A549 (cell line): Measurements from ENCODE around the gene TTC7B. TPM values are rescaled to one million over a fixed set of nuclear protein-coding genes. Genes with fewer than 3 reads are reported as not detected.
A peak's percentile ranks its signal among the peaks of the same experiment; 100 is the strongest.

Experiments
- ATAC-seq, 2 experiments: fragments of 200-7000 bp in 1 of 2; fragments of >200 bp in 1 of 2; cut with Nextera tagmentation in 1 of 2; cut with Tn5 transposase in 1 of 2; 3 replicates each; pipeline versions ENCODE4 v1.8.0 to v1.9.1; 2018 to 2020; ENCODE audit warnings: mild to moderate bottlenecking in 1 of 2, moderate library complexity in 1 of 2
- CTCF ChIA-PET: fragments of 300-600 bp; sonication (Branson Sonifier 250); formaldehyde crosslinking; extraction: SDS; loops from one replicate; lab custom pipeline; 2021; ENCODE audit warnings: antibody characterized with exemption, inconsistent platforms; lab: Yijun Ruan, JAX
- POLR2A ChIA-PET: fragments of 350-600 bp; formaldehyde crosslinking; extraction: SDS; loops from one replicate; lab custom pipeline; 2021; ENCODE audit warnings: antibody characterized with exemption, inconsistent platforms; lab: Yijun Ruan, JAX
- DNase-seq, 2 experiments: peaks; one replicate each; pipeline versions ENCODE4 v3.0.0 to v3.0.0-alpha.2; 2011 to 2016; ENCODE audit warnings: low read depth in 1 of 2, low spot score in 1 of 2
- FAIRE-seq: peaks from 2 replicates; lab custom pipeline; 2011; peaks lifted over from hg19 to GRCh38; lab: Jason Lieb, UNC
- H3K27ac ChIP-seq, 2 experiments: fragments of >200 bp; sonication (Bioruptor Twin); formaldehyde crosslinking; 3 replicates each; pipeline ENCODE4 v1.5.1; 2016 to 2017
- H3K4me1 ChIP-seq: fragments of >200 bp; sonication (Bioruptor Twin); formaldehyde crosslinking; 3 replicates; pipeline ENCODE4 v1.6.1; 2016
- H3K4me2 ChIP-seq: fragments of >200 bp; sonication (Bioruptor Twin); formaldehyde crosslinking; 3 replicates; pipeline ENCODE4 v1.6.1; 2016
- H3K4me3 ChIP-seq: fragments of >200 bp; sonication (Bioruptor Twin); formaldehyde crosslinking; 3 replicates; pipeline ENCODE4 v1.5.1; 2016
- H3K9me3 ChIP-seq: fragments of >200 bp; sonication (Bioruptor Twin); formaldehyde crosslinking; 3 replicates; pipeline ENCODE4 v1.6.1; 2016
- E2F6 ChIP-seq: IDR thresholded peaks from 2 replicates; pipeline ENCODE4 v1.6.1; 2012; ENCODE audit warnings: low read depth, borderline replicate concordance
- HOXB13 ChIP-seq: fragments of 250-450 bp; sonication (Bioruptor Pico); IDR thresholded peaks from 2 replicates; pipeline ENCODE4 v1.5.0; 2020; ENCODE audit warnings: low read depth, mild to moderate bottlenecking, moderate library complexity
- JUN ChIP-seq, 2 experiments: fragments of >200 bp; sonication (Bioruptor Twin); formaldehyde crosslinking; IDR thresholded peaks; 2 replicates in 1 of 2; 3 replicates in 1 of 2; pipeline ENCODE4 v1.6.1; 2016 to 2017
- MAX ChIP-seq: IDR thresholded peaks from 2 replicates; pipeline ENCODE4 v1.6.1; 2012
- NR3C1 ChIP-seq: fragments of >200 bp; sonication (Bioruptor Twin); formaldehyde crosslinking; IDR thresholded peaks from 3 replicates; pipeline ENCODE4 v1.6.1; 2017
- POLR2A ChIP-seq: IDR thresholded peaks from 2 replicates; pipeline ENCODE4 v1.6.1; 2012; ENCODE audit warnings: mild to moderate bottlenecking, low read length
- RARB ChIP-seq: fragments of 250-450 bp; sonication (Bioruptor Pico); IDR thresholded peaks from 2 replicates; pipeline ENCODE4 v1.8.0; 2021; ENCODE audit warnings: mild to moderate bottlenecking, moderate library complexity
- REST ChIP-seq: fragments of 200-600 bp; sonication (generic); IDR thresholded peaks from 2 replicates; pipeline ENCODE4 v1.6.1; 2016; ENCODE audit warnings: antibody characterized with exemption, mild to moderate bottlenecking, moderate library complexity
- ZC3H11A ChIP-seq: fragments of 450-650 bp; IDR thresholded peaks from 2 replicates; pipeline ENCODE4 v1.6.1; 2014; ENCODE audit warnings: antibody characterized with exemption, mild to moderate bottlenecking
- ZSCAN20 ChIP-seq: fragments of 250-450 bp; sonication (Bioruptor Pico); IDR thresholded peaks from 2 replicates; pipeline ENCODE4 v1.8.0; 2022; ENCODE audit warnings: mild to moderate bottlenecking, moderate library complexity
- WGBS: methylation state at CpG from one replicate; pipeline ENCODE4 v1.1.6; 2017; ENCODE audit errors: missing lambda C conversion rate; 5-methylcytosine and 5-hydroxymethylcytosine counted together
- polyA plus RNA-seq, 4 experiments: library from polyadenylated mRNA; depleted of rRNA in 3 of 4; stranded (reverse); fragments of >200 nt; fragmentation: RNase III in 1 of 4; extraction: RNeasy Plus Mini Kit Qiagen cat#74134 plus additional on column Dnase treatment in 1 of 4; gene quantifications; 2 replicates in 3 of 4; 3 replicates in 1 of 4; pipeline ENCODE4 v1.2.3, GENCODE V29; 2011 to 2017
- TF ChIP-seq, protein P1 (sequence below): IDR thresholded peaks from 2 replicates; pipeline ENCODE4 v1.6.1; 2012

TTC7B gene
- polyA plus RNA-seq, 2 of the 4 experiments (the other 2 are of a cell fraction), result 16.6 to 28.0 TPM

DNA sequence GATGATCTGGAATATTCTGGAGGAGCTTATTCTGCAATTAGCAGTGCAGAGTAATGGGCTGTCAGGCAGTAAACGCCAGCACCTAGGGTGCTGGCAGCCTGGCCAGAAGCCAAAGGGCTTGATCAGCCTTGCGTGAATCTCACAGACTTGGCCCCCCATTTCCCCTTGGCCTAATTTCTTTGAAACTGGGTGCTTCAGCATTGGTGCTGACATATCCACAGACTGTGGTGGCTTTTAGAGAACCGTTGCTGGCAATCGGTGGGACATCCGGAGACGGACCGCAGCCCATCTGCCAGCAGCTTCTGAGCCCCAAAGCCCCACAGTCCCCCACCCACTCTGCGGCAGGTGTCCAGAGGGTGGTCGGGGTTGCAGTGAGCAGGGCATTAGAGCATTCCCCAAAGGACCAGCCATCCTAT, 262.3 kb downstream of the TTC7B start:
- H3K4me1 ChIP-seq, result no peaks in the 10 kb centered on the region
- H3K4me3 ChIP-seq, result no peak overlapping the region
- no peak overlapping the region for H3K27ac ChIP-seq
- DNase-seq (no peak), ATAC-seq (no peak), FAIRE-seq (no peak)
- H3K9me3 ChIP-seq, result no peaks in the 10 kb centered on the region
- ChIA-PET POLR2A (no interaction called here), CTCF (interaction anchor here (0.7 kb wide), 1 partner anchor 41 kb away, joined by 3 read pairs; no protein-coding TSS in a partner anchor)
- H3K4me2 ChIP-seq, result no peak overlapping the region
- TF ChIP-seq REST, result no peak
- TF ChIP-seq MAX, result no peak
- WGBS, result 91% methylated on average over 8 of the region's 9 CpGs

GRCh38 chr14:90553298-90553920, 262.8 kb downstream of the TTC7B start:
- 85% methylated on average over 13 of the region's 14 CpGs for WGBS
- TF ChIP-seq NR3C1 (no peak), MAX (no peak), ZSCAN20 (CRISPR knock-in tag) (no peak), ZC3H11A (no peak), JUN (IDR thresholded peaks at IDR 0.05) (no peak), HOXB13 (no peak), E2F6 (no peak), POLR2A (no peak)
- TF ChIP-seq, protein P1, sequence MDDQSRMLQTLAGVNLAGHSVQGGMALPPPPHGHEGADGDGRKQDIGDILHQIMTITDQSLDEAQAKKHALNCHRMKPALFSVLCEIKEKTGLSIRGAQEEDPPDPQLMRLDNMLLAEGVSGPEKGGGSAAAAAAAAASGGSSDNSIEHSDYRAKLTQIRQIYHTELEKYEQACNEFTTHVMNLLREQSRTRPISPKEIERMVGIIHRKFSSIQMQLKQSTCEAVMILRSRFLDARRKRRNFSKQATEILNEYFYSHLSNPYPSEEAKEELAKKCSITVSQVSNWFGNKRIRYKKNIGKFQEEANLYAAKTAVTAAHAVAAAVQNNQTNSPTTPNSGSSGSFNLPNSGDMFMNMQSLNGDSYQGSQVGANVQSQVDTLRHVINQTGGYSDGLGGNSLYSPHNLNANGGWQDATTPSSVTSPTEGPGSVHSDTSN, result no peak
- CTCF ChIA-PET, result interaction anchor here (0.7 kb wide), 1 partner anchor 40 kb away, joined by 3 read pairs; no protein-coding TSS in a partner anchor
- ATAC-seq, result 0 out of 6 replicates have a peak, but pooled peaks of 1 of the 2 experiments have one; percentile 18
- no peak for FAIRE-seq
- H3K4me3 ChIP-seq, result no peak overlapping the region
- POLR2A ChIA-PET, result no interaction called here
- H3K4me1 ChIP-seq, result no peaks in the 10 kb centered on the region
- H3K27ac ChIP-seq, result no peak overlapping the region
- H3K9me3 ChIP-seq, result no peaks in the 10 kb centered on the region
- DNase-seq, result no peak
- no peak overlapping the region for H3K4me2 ChIP-seq

DNA sequence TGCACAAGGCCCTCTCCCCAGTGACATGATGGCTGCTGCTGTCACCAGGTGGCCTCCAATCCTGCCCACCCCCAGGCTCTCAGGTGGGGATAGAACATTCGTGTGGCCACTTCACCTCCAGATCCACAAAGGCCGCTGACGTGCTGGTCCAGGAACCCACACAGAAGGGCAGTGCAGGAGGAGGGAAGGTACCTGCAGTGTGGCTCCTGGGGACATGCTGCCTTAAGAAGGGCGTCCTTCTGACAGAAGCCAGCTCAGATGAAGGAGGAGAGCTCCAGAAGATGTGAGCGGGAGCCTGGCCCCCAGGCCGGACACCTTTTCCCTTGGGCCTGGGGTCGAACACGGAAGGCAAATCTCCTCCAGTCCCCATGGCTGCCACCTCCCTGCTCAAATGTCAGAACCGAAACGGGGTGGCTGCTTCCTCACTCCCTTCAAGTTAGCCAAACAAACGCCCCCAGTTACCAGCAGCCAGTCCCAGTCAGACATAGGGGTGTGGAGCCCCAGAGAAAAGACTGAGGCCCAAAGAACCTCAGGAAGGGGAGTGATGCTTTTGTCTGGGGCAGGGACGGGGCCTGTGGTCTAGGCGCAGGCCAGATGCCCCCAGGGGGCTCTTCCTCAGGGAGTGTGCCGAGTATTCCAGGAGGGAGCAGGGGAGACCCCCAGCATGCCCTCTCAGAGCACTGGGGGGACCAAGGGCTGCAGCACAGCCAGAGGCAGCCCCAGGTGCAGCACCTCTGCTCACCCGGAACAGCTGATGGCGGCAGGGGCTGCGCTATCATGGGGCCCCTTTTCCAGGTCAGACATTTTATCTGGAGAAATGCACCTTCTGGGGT, 263.5 kb downstream of the TTC7B start:
- ChIA-PET CTCF (interaction anchor here (0.5 to 0.7 kb wide), 2 partner anchors 9 to 40 kb away, joined by 3 read pairs; no protein-coding TSS in a partner anchor), POLR2A (no interaction called here)
- FAIRE-seq (no peak), ATAC-seq (no peak), DNase-seq (no peak)
- Histone ChIP-seq H3K27ac (no peak overlapping the region), H3K4me3 (no peak overlapping the region)
- TF ChIP-seq REST (no peak), RARB (no peak)
- TF ChIP-seq, all 56 proteins: peak for 0
- H3K4me1 ChIP-seq, result no peaks in the 10 kb centered on the region
- H3K4me2 ChIP-seq, result no peak overlapping the region
- 83% methylated on average over 17 of the region's 17 CpGs for whole genome bisulfite sequencing
- H3K9me3 ChIP-seq, result no peaks in the 10 kb centered on the region
